GM10847 (cell line): ENCODE data around the gene PLCXD1.

Experiments used
- POLR2A ChIP-seq: IDR thresholded peaks from 2 replicates; pipeline ENCODE4 v1.6.1; 2011; ENCODE audit not compliant: insufficient read length; ENCODE audit errors: extremely low read depth

PLCXD1 gene

GRCh38 chrX:340641-341423 lies 59.7 kb downstream of the PLCXD1 start:
- no peak for TF ChIP-seq POLR2A

GRCh38 chrX:341541-342101 lies 60.4 kb downstream of the PLCXD1 start:
- TF ChIP-seq POLR2A: no peak

GRCh38 chrX:344371-344901 lies 63.3 kb downstream of the PLCXD1 start:
- TF ChIP-seq POLR2A: no peak

- TF ChIP-seq POLR2A: no peak
Observed at GRCh38 chrX:345020-345925, 64.1 kb downstream of the PLCXD1 start.

GRCh38 chrX:346034-346813 lies 65.0 kb downstream of the PLCXD1 start:
- TF ChIP-seq POLR2A: no peak

GRCh38 chrX:347351-348117 lies 66.4 kb downstream of the PLCXD1 start:
- TF ChIP-seq POLR2A: no peak

GRCh38 chrX:348461-349117 lies 67.4 kb downstream of the PLCXD1 start:
- TF ChIP-seq POLR2A: no peak

GRCh38 chrX:349196-349595 lies 68.0 kb downstream of the PLCXD1 start:
- no peak for TF ChIP-seq POLR2A

GRCh38 chrX:349702-350101 lies 68.5 kb downstream of the PLCXD1 start:
- TF ChIP-seq POLR2A: no peak

GRCh38 chrX:350148-350533 lies 69.0 kb downstream of the PLCXD1 start:
- TF ChIP-seq POLR2A: no peak

GRCh38 chrX:350534-351323 lies 69.5 kb downstream of the PLCXD1 start:
- no peak for TF ChIP-seq POLR2A

- no peak for TF ChIP-seq POLR2A
Observed at GRCh38 chrX:351736-352135, 70.6 kb downstream of the PLCXD1 start.

- TF ChIP-seq POLR2A: no peak
Observed at GRCh38 chrX:352181-352580, 71.0 kb downstream of the PLCXD1 start.
